GM12864 (cell line): ENCODE results near the gene TCP11L2.

ENCODE experiments used
- DNase-seq: peaks from one replicate; pipeline ENCODE4 v3.0.0-alpha.2; 2011; ENCODE audit warnings: low read depth
- H3K4me3 ChIP-seq: 2 replicates; pipeline ENCODE4 v1.5.1; 2011; ENCODE audit warnings: mild to moderate bottlenecking, low read depth, low read length, control low read depth
- TF ChIP-seq, protein P1 (sequence below): IDR thresholded peaks from 2 replicates; pipeline ENCODE4 v1.5.1; 2011; ENCODE audit warnings: low read depth, mild to moderate bottlenecking, moderate library complexity, low read length, control low read depth, inconsistent platforms; ENCODE audit errors: missing control alignments

The TCP11L2 gene

DNA sequence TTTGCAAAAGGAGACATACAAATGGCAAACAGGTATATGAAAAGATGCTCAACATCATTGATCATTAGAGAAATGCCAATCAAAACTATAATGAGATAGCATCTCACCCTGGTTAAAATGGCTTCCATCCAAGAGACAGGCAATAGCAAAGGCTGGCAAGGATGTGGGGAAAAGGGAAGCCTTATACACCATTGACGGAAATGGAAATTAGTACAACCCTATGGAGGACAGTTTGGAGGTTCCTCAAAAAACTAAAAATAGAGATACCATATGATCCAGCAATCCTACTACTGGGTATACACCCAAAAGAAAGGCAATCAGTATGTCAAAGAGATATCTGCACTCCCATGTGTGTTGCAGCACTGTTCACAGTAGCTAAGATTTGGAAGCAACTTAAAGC is 37.4 kb upstream of the TCP11L2 start:
- DNase-seq, result no peak
- TF ChIP-seq, protein P1, sequence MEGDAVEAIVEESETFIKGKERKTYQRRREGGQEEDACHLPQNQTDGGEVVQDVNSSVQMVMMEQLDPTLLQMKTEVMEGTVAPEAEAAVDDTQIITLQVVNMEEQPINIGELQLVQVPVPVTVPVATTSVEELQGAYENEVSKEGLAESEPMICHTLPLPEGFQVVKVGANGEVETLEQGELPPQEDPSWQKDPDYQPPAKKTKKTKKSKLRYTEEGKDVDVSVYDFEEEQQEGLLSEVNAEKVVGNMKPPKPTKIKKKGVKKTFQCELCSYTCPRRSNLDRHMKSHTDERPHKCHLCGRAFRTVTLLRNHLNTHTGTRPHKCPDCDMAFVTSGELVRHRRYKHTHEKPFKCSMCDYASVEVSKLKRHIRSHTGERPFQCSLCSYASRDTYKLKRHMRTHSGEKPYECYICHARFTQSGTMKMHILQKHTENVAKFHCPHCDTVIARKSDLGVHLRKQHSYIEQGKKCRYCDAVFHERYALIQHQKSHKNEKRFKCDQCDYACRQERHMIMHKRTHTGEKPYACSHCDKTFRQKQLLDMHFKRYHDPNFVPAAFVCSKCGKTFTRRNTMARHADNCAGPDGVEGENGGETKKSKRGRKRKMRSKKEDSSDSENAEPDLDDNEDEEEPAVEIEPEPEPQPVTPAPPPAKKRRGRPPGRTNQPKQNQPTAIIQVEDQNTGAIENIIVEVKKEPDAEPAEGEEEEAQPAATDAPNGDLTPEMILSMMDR, result no peak
- no peak overlapping the region for H3K4me3 ChIP-seq

DNA sequence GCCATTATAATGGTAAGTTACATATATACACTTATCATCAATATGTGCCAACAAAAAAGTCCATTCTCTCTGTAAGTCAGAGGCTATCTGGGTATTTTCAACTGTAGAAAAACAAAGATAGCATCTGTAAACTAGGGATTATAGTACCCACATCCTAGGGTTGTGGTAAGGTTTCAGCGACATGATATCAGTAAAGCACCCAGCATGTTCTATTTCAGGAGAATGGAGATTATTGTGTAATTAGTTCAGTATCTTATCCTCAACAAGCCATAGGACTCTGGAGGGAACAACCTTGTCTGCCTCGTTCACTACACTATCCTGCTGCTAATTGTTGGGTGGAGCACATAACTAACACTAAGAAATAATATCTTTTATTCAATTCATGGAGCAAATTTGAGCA is 35.0 kb upstream of the TCP11L2 start:
- DNase-seq, result no peak
- TF ChIP-seq, protein P1, result no peak
- no peak overlapping the region for H3K4me3 ChIP-seq

DNA sequence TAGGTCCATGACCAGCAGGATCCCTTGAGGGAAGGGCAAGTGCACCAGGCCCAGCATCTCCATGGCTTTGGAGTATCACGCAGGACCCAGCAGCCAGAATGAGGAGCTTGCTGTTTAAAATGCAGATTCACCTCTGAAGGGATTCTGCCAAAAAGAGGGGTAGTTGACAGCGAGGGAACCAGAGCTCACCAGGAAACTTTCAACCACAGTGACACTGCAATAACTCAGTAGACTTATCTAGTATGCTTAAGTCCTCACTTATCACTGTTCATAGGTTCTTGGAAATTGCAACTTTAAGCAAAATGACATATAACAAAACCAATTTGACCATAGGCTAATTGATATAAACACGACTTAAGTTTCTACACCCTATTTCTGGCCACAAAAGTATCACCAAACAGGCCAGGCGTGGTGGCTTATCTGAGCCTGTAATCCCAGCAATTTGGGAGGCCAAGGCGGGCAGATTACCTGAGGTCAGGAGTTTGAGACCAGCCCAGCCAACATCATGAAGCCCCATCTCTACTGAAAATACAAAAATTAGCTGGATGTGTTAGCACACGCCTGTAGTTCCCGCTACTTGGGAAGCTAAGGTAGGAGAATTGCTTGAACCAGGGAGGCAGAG is 33.3 kb upstream of the TCP11L2 start:
- TF ChIP-seq, protein P1, result no peak
- no peak for DNase-seq

DNA sequence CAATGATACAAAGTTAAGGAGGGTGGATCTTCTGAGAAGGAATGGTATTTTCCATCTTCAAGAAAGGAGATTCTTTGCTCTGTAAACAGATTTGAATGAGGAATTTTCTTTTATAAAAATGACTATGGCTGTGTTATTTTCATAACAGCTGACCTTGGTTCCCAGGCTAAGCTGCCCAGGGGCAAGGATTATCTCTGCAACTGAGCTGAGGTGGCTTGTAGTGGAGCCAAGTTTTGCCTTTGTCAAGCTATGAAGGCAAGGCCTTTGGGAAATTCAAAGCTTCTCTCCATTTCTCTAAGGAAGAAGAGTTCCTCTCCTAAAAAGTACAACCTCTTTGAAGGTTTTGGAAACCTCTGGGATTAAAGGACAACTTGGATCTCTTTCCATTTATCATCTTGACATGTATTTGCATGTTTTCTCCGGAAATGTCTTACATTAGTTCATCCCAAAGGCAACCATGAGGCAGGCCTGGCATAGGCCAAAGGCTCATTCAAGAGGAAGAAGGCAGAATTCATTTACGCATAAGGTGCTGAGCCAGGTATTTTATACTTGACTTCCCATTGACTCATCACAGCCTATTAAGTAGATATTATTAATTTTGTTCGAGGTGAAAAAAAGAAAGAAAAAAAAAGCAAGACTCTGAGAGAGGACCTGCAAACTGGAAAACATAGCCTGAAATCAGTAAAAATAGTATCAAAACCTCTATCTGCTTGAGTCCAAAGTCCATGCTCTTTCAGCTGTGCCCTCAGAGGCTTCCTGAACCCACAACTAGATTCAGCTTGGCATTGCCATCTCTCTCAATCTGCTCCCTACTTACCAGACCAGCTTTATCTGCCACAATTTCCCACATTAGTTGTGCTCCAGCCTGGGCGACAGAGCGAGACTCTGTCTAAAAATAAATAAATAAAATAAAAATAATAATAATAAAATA is 30.7 kb upstream of the TCP11L2 start:
- no peak for DNase-seq
- no peak overlapping the region for H3K4me3 ChIP-seq
- TF ChIP-seq, protein P1, result no peak

More for the DNA sequence above, 33.3 kb upstream of the TCP11L2 start:
- H3K4me3 ChIP-seq, result no peak overlapping the region

DNA sequence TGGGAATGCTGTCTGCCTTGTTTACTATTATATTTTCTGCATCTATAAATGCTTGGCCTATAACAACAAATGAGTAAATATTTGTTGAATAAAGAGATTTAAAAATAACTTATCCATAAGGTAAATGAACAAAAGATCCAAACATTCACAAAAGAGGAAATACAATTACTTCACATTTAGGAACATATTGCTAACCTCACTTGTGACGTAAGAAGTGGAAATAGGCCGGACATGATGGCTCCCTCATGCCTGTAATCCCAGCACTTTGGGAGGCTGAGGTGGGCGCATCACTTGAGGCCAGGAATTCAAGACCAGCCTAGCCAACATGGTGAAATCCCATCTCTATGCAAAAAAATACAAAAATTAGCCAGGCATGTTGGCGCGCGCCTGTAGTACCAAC is 29.0 kb upstream of the TCP11L2 start:
- DNase-seq, result no peak
- TF ChIP-seq, protein P1, result no peak
- no peak overlapping the region for H3K4me3 ChIP-seq

DNA sequence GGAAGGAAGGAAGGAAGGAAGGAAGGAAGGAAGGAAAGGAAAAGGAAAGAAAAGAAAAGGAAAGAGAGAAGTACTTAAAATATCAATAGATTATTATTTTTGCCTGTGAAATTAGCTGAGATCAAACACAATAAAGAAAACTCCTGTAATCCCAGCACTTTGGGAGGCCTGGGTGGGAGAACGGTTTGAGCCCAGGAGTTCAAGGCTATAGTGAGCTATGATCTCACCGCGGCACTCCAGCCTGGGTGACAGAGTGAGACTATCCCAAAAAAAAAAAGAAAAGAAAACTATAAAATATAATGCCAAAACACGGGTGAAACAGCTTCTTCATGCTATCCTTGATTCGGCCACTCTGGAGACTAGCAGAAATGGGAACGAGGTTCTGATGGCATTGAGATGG is 28.5 kb upstream of the TCP11L2 start:
- DNase-seq, result no peak
- H3K4me3 ChIP-seq, result no peak overlapping the region
- TF ChIP-seq, protein P1, result no peak

DNA sequence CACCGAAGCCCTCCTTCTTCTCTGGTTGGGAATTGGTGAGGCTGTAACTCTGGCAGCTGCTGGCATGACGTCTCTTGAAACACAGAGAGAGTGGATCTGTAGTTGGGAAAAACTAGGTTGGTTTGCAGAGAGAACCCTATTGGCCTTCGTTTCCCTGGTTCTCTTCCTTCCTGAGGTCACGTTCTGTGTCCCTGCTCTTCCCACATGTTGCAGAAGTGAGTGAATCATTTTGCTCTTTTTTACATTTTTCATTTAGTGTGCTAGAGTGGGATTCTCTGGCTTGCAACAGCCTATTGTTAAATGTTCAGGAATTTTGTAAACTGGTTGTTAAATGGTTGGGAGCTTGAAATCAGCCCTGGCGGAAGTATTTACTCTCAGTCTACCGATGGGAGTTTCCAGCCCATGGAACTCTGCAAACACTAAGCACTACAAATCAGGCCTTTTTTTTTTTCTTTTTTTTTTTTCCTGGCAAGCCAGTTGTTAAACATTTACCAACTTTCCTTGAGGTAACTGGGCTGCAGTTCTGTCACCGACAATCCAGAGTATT is 27.9 kb upstream of the TCP11L2 start:
- TF ChIP-seq, protein P1, result no peak
- DNase-seq, result no peak
- no peak overlapping the region for H3K4me3 ChIP-seq
